H9 (cell line): Measurements from ENCODE around the gene RESP18. TPM values are rescaled to one million over a fixed set of nuclear protein-coding genes. Genes with fewer than 3 reads are reported as not detected.

Experiments
- DNase-seq: peaks from one replicate; pipeline ENCODE4 v3.0.0-alpha.2; 2017
- H2AFZ ChIP-seq: one replicate; pipeline ENCODE4 v1.6.1; 2013; ENCODE audit warnings: mild to moderate bottlenecking, low read length, control low read depth, moderate library complexity
- H2AK5ac ChIP-seq: 2 replicates; pipeline ENCODE4 v1.6.1; 2013; ENCODE audit warnings: low read length, control low read depth, mixed read lengths; ENCODE audit not compliant: insufficient read length
- H2BK120ac ChIP-seq: one replicate; pipeline ENCODE4 v1.6.1; 2013; ENCODE audit warnings: low read depth, mild to moderate bottlenecking, low read length, control low read depth, inconsistent platforms; ENCODE audit not compliant: poor library complexity, severe bottlenecking
- H2BK12ac ChIP-seq: 2 replicates; pipeline ENCODE4 v1.6.1; 2013; ENCODE audit warnings: low read length, control low read depth, mixed read lengths, low read depth; ENCODE audit not compliant: insufficient read length
- H2BK15ac ChIP-seq: 2 replicates; pipeline ENCODE4 v1.6.1; 2013; ENCODE audit warnings: low read depth, low read length, control low read depth
- H2BK20ac ChIP-seq: one replicate; pipeline ENCODE4 v1.6.1; 2013; ENCODE audit warnings: low read depth, mild to moderate bottlenecking, low read length, control low read depth, inconsistent platforms; ENCODE audit not compliant: poor library complexity, severe bottlenecking
- H2BK5ac ChIP-seq: 2 replicates; pipeline ENCODE4 v1.6.1; 2013; ENCODE audit warnings: low read length, control low read depth, mixed read lengths; ENCODE audit not compliant: insufficient read length
- H3K14ac ChIP-seq: 2 replicates; pipeline ENCODE4 v1.6.1; 2013; ENCODE audit warnings: low read length, control low read depth; ENCODE audit not compliant: insufficient read depth
- H3K18ac ChIP-seq: 2 replicates; pipeline ENCODE4 v1.6.1; 2013; ENCODE audit warnings: low read depth, mild to moderate bottlenecking, mixed read lengths, low read length, control low read depth; ENCODE audit not compliant: insufficient read length
- H3K23ac ChIP-seq: 2 replicates; pipeline ENCODE4 v1.6.1; 2013; ENCODE audit warnings: low read length, control low read depth, mixed read lengths, low read depth; ENCODE audit not compliant: insufficient read length
- H3K23me2 ChIP-seq: 2 replicates; pipeline ENCODE4 v1.6.1; 2013; ENCODE audit warnings: low read depth, mild to moderate bottlenecking, mixed read lengths, low read length, control low read depth; ENCODE audit not compliant: insufficient read length, poor library complexity, severe bottlenecking
- H3K27ac ChIP-seq: 2 replicates; pipeline ENCODE4 v1.5.1; 2013; ENCODE audit warnings: low read length, control low read depth, mixed read lengths, low read depth; ENCODE audit not compliant: insufficient read length
- H3K27me3 ChIP-seq: 2 replicates; pipeline ENCODE4 v1.6.1; 2013; ENCODE audit warnings: low read length, control low read depth, inconsistent platforms; ENCODE audit not compliant: insufficient read depth
- H3K4ac ChIP-seq: 2 replicates; pipeline ENCODE4 v1.6.1; 2013; ENCODE audit warnings: low read depth, mild to moderate bottlenecking, control low read depth, inconsistent platforms, low read length, moderate library complexity
- H3K4me1 ChIP-seq: 2 replicates; pipeline ENCODE4 v1.6.1; 2013; ENCODE audit warnings: low read length, control low read depth, inconsistent platforms; ENCODE audit not compliant: insufficient read depth
- H3K4me2 ChIP-seq: 2 replicates; pipeline ENCODE4 v1.6.1; 2013; ENCODE audit warnings: low read length, control low read depth, mixed read lengths; ENCODE audit not compliant: insufficient read length, insufficient read depth
- H3K56ac ChIP-seq: 2 replicates; pipeline ENCODE4 v1.6.1; 2013; ENCODE audit warnings: low read depth, mild to moderate bottlenecking, mixed read lengths, low read length, control low read depth; ENCODE audit not compliant: insufficient read length
- H3K79me1 ChIP-seq: 2 replicates; pipeline ENCODE4 v1.6.1; 2013; ENCODE audit warnings: low read depth, mild to moderate bottlenecking, moderate library complexity, low read length, control low read depth, inconsistent platforms; ENCODE audit not compliant: insufficient read depth, poor library complexity, severe bottlenecking
- H3K79me2 ChIP-seq: 2 replicates; pipeline ENCODE4 v1.6.1; 2013; ENCODE audit warnings: low read length, control low read depth, inconsistent platforms; ENCODE audit not compliant: insufficient read depth
- H3K9ac ChIP-seq: 2 replicates; pipeline ENCODE4 v1.6.1; 2013; ENCODE audit warnings: low read length, control low read depth, mixed read lengths; ENCODE audit not compliant: insufficient read length; ENCODE audit errors: extremely low read depth
- H3K9me3 ChIP-seq: one replicate; pipeline ENCODE4 v1.6.1; 2013; ENCODE audit warnings: low read depth, low read length, inconsistent platforms; ENCODE audit not compliant: control insufficient read depth
- H3T11ph ChIP-seq: one replicate; pipeline ENCODE4 v1.6.1; 2013; ENCODE audit warnings: mild to moderate bottlenecking, low read length, control low read depth, inconsistent platforms
- H4K20me1 ChIP-seq: one replicate; pipeline ENCODE4 v1.6.1; 2013; ENCODE audit not compliant: control insufficient read depth, insufficient read length, insufficient read depth
- H4K5ac ChIP-seq: 2 replicates; pipeline ENCODE4 v1.6.1; 2013; ENCODE audit warnings: low read depth, mild to moderate bottlenecking, mixed read lengths, low read length, control low read depth; ENCODE audit not compliant: insufficient read length
- H4K8ac ChIP-seq: replicated peaks from 2 replicates; pipeline ENCODE4 v1.6.1; 2013; ENCODE audit warnings: low read length, control low read depth, mixed read lengths, low read depth; ENCODE audit not compliant: insufficient read length
- H4K91ac ChIP-seq: 2 replicates; pipeline ENCODE4 v1.6.1; 2013; ENCODE audit warnings: low read depth, mild to moderate bottlenecking, moderate library complexity, mixed read lengths, low read length, control low read depth; ENCODE audit not compliant: insufficient read length
- H3K27ac Mint-ChIP-seq, 3 experiments: 2 replicates in 2 of 3; 3 replicates in 1 of 3; pipeline ENCODE4 v1.8.0; 2020 to 2021; ENCODE audit warnings: mixed read lengths in 3 of 3, mild to moderate bottlenecking in 1 of 3, moderate library complexity in 1 of 3
- H3K27me3 Mint-ChIP-seq: 2 replicates; pipeline ENCODE4 v1.8.0; 2021; ENCODE audit warnings: low read depth, mild to moderate bottlenecking, moderate library complexity, mixed read lengths
- H3K36me3 Mint-ChIP-seq, 3 experiments: 2 replicates in 2 of 3; 3 replicates in 1 of 3; pipeline ENCODE4 v1.8.0; 2020 to 2021; ENCODE audit warnings: low read depth in 3 of 3, mixed read lengths in 3 of 3; ENCODE audit not compliant: insufficient read depth in 1 of 3
- H3K4me1 Mint-ChIP-seq, 2 experiments: 2 replicates each; pipeline ENCODE4 v1.8.0; 2020; ENCODE audit warnings: mixed read lengths in 2 of 2
- H3K4me3 Mint-ChIP-seq, 2 experiments: 2 replicates in 1 of 2; 3 replicates in 1 of 2; pipeline ENCODE4 v1.8.0; 2020 to 2021; ENCODE audit warnings: mild to moderate bottlenecking in 2 of 2, mixed read lengths in 2 of 2, moderate library complexity in 1 of 2
- H3K9me3 Mint-ChIP-seq, 2 experiments: 2 replicates in 1 of 2; 3 replicates in 1 of 2; pipeline ENCODE4 v1.8.0; 2020; ENCODE audit warnings: mild to moderate bottlenecking in 2 of 2, mixed read lengths in 2 of 2, moderate library complexity in 1 of 2
- WGBS: extraction: QIAGEN DNeasy Blood & Tissue Kit; methylation state at CpG from one replicate; pipeline ENCODE4 v1.1.7; 2013; ENCODE audit warnings: missing lambda C conversion rate, low lambda C conversion rate, mixed read lengths; ENCODE audit not compliant: insufficient read length; ENCODE audit errors: extremely low coverage; 5-methylcytosine and 5-hydroxymethylcytosine counted together
- total RNA-seq: library from RNA; stranded (reverse); gene quantifications from 2 replicates; pipeline ENCODE4 v1.2.1, GENCODE V29; 2021
- TF ChIP-seq, protein P1 (sequence below): fragments of 200-600 bp; sonication (generic); conservative IDR thresholded peaks from 3 replicates; pipeline ENCODE4 v1.8.0; 2021; ENCODE audit warnings: antibody characterized with exemption, mild to moderate bottlenecking

RESP18 gene
- total RNA-seq, 1 experiment from 2014 or later, result not detected

DNA sequence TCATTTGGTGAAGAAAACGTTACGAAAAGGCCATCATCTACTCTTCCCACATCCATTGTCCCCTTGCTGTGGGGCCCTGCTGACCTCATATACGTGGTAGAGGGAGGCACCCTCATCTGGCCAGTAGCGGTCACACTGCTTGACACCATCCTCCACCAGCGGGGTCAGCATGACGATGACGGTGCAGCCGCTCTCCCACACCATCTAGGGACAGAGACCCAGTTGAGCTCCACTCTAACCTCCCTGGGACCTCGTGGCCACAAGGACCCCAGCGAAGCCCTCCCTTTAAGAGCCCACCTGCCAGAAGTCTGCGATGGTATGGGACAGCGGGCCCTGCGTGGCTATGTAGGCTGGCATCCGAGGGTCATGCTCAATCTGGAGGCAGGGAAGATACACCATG is 36.4 kb downstream of the RESP18 start:
- H3K27ac Mint-ChIP-seq, result no peak overlapping the region
- no peak for DNase-seq
- Histone ChIP-seq H2BK12ac (no peak overlapping the region), H3T11ph (no peak overlapping the region), H2AK5ac (no peak overlapping the region), H4K8ac (no peak overlapping the region), H3K27ac (no peak overlapping the region), H3K23me2 (peaks cover 6% of the 10 kb centered on the region), H3K14ac (no peak overlapping the region), H3K23ac (no peak overlapping the region), H2BK15ac (no peak overlapping the region), H3K9ac (no peak overlapping the region), H2BK120ac (no peak overlapping the region), H3K9me3 (no peaks in the 10 kb centered on the region), H3K79me1 (no peaks in the 10 kb centered on the region), H3K79me2 (no peaks in the 10 kb centered on the region), H2AFZ (no peak overlapping the region), H3K27me3 (no peaks in the 10 kb centered on the region; the same call in 1 of the 2 replicates), H4K91ac (no peak overlapping the region), H4K20me1 (no peaks in the 10 kb centered on the region), H2BK5ac (no peak overlapping the region), H3K4me2 (no peak overlapping the region), H2BK20ac (no peak overlapping the region), H3K18ac (no peak overlapping the region), H3K4me1 (no peaks in the 10 kb centered on the region), H4K5ac (no peak overlapping the region), H3K56ac (no peak overlapping the region), H3K4ac (no peak overlapping the region)
- H3K27me3 Mint-ChIP-seq, result peaks cover 70% of the 10 kb centered on the region
- peaks cover 2 to 7% of the 10 kb centered on the region in 2 experiments; a peak in 3 of 5 replicates for H3K9me3 Mint-ChIP-seq
- H3K4me1 Mint-ChIP-seq, result peaks cover 19 to 29% of the 10 kb centered on the region in 2 experiments
- peaks cover 0 to 4% (median 2%) of the 10 kb centered on the region in 3 experiments; a peak in 2 of 7 replicates for H3K36me3 Mint-ChIP-seq
- TF ChIP-seq, protein P1, sequence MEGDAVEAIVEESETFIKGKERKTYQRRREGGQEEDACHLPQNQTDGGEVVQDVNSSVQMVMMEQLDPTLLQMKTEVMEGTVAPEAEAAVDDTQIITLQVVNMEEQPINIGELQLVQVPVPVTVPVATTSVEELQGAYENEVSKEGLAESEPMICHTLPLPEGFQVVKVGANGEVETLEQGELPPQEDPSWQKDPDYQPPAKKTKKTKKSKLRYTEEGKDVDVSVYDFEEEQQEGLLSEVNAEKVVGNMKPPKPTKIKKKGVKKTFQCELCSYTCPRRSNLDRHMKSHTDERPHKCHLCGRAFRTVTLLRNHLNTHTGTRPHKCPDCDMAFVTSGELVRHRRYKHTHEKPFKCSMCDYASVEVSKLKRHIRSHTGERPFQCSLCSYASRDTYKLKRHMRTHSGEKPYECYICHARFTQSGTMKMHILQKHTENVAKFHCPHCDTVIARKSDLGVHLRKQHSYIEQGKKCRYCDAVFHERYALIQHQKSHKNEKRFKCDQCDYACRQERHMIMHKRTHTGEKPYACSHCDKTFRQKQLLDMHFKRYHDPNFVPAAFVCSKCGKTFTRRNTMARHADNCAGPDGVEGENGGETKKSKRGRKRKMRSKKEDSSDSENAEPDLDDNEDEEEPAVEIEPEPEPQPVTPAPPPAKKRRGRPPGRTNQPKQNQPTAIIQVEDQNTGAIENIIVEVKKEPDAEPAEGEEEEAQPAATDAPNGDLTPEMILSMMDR, result no peak
- H3K4me3 Mint-ChIP-seq, result no peak overlapping the region; a peak in 1 of 5 replicates
- WGBS, result no CpG with 5 or more reads among the region's 14 CpGs
